PFSK-1 (cell line): ENCODE data around the gene KRTAP4-6.
A peak's percentile ranks its signal among the peaks of the same experiment; 100 is the strongest.

Experiments
- FOXP2 ChIP-seq: optimal IDR thresholded peaks from 2 replicates; pipeline ENCODE3; 2011; ENCODE audit warnings: borderline replicate concordance, control low read depth, inconsistent platforms; ENCODE audit not compliant: insufficient read depth; ENCODE audit errors: extremely low read length, extremely low read depth
- POLR2AphosphoS5 ChIP-seq: IDR thresholded peaks from 2 replicates; pipeline ENCODE4 v1.6.1; 2012; ENCODE audit warnings: low read depth, mild to moderate bottlenecking, control low read depth, low read length, moderate library complexity
- REST ChIP-seq, 2 experiments: IDR thresholded peaks; 2 replicates each; pipeline versions ENCODE4 v1.6.1 to v1.8.0; 2011 to 2012; ENCODE audit warnings: low read depth in 2 of 2, low read length in 2 of 2, control low read depth in 1 of 2, inconsistent platforms in 1 of 2, mild to moderate bottlenecking in 1 of 2, moderate library complexity in 1 of 2; ENCODE audit not compliant: insufficient read depth in 1 of 2
- SIN3A ChIP-seq: IDR thresholded peaks from 2 replicates; pipeline ENCODE4 v1.6.1; 2012; ENCODE audit warnings: mild to moderate bottlenecking, low read length, moderate library complexity, borderline replicate concordance; ENCODE audit not compliant: insufficient read depth
- TAF1 ChIP-seq: IDR thresholded peaks from 2 replicates; pipeline ENCODE4 v1.6.1; 2012; ENCODE audit warnings: low read length, control low read depth, borderline replicate concordance; ENCODE audit not compliant: insufficient read depth

The KRTAP4-6 gene

GRCh38 chr17:41151525-41151924, 11.2 kb upstream of the KRTAP4-6 start:
- TF ChIP-seq REST (IDR thresholded peaks at IDR 0.05; ENCODE audit: insufficient read depth in 1 of 2, low read depth in 2 of 2, low read length in 2 of 2): no peak
- TF ChIP-seq TAF1: no peak
- TF ChIP-seq POLR2AphosphoS5: no peak
- no peak for TF ChIP-seq SIN3A
- TF ChIP-seq FOXP2: no peak

GRCh38 chr17:41150026-41150425, 9.7 kb upstream of the KRTAP4-6 start:
- TF ChIP-seq SIN3A: no peak
- TF ChIP-seq POLR2AphosphoS5: no peak
- no peak for TF ChIP-seq TAF1
- TF ChIP-seq FOXP2: no peak
- no peak for TF ChIP-seq REST (IDR thresholded peaks at IDR 0.05; ENCODE audit: insufficient read depth in 1 of 2, low read depth in 2 of 2, low read length in 2 of 2)

GRCh38 chr17:41149652-41149985, 9.3 kb upstream of the KRTAP4-6 start, which contains the start of gene KRTAP4-5:
TSS of gene KRTAP4-5 (minus strand) at chr17:41149825. CDS start at chr17:41149767, 58 bp downstream.
- TF ChIP-seq REST (IDR thresholded peaks at IDR 0.05; ENCODE audit: insufficient read depth in 1 of 2, low read depth in 2 of 2, low read length in 2 of 2): 0 out of 4 replicates have a peak, but pooled peaks of 1 of the 2 experiments have one; percentile 23
- no peak for TF ChIP-seq FOXP2
- no peak for TF ChIP-seq TAF1
- TF ChIP-seq POLR2AphosphoS5: no peak
- TF ChIP-seq SIN3A: no peak

- TF ChIP-seq REST (IDR thresholded peaks at IDR 0.05; ENCODE audit: insufficient read depth in 1 of 2, low read depth in 2 of 2, low read length in 2 of 2) (no peak), POLR2AphosphoS5 (no peak), FOXP2 (no peak), TAF1 (no peak), SIN3A (no peak)
Measured at GRCh38 chr17:41147531-41148204, 7.3 kb upstream of the KRTAP4-6 start.
